Cardiac muscle cell (in vitro differentiated cells and primary cell): ENCODE measurements around the gene DNAJC18. TPM values are rescaled to one million over a fixed set of nuclear protein-coding genes. Genes with fewer than 3 reads are reported as not detected.
"Not testable (repeated sequence)": the region's sequence is repeated elsewhere in the genome, so short reads cannot be mapped to it uniquely, and the experiment has no call there.

ENCODE experiments used
- DNase-seq, 2 donors: peaks; one replicate each; pipeline versions ENCODE4 v3.0.0 to v3.0.0-alpha.2; 2010 to 2017; ENCODE audit warnings: low read depth in 1 of 2, low spot score in 1 of 2
- H3K27ac ChIP-seq: fragments of 200-600 bp; sonication (generic); 2 replicates; pipeline ENCODE4 v1.5.1; 2016
- H3K27me3 ChIP-seq: fragments of 200-600 bp; sonication (generic); 2 replicates; pipeline ENCODE4 v1.6.0; 2016; ENCODE audit warnings: control low read depth
- H3K36me3 ChIP-seq: fragments of 200-600 bp; sonication (generic); 2 replicates; pipeline ENCODE4 v1.5.1; 2016; ENCODE audit warnings: control low read depth
- H3K4me1 ChIP-seq: fragments of 200-600 bp; sonication (generic); 2 replicates; pipeline ENCODE4 v1.8.1; 2017; ENCODE audit warnings: low read depth, mild to moderate bottlenecking, mixed run types
- H3K4me3 ChIP-seq: fragments of 200-600 bp; sonication (generic); 2 replicates; pipeline ENCODE4 v1.5.1; 2016; ENCODE audit warnings: mild to moderate bottlenecking
- H3K9me3 ChIP-seq: fragments of 200-600 bp; sonication (generic); 2 replicates; pipeline ENCODE4 v1.5.1; 2017; ENCODE audit warnings: low read depth, mild to moderate bottlenecking, control low read depth
- polyA plus RNA-seq: library from polyadenylated mRNA; unstranded; fragments of >200 nt; fragmentation: Nextera tagmentation; extraction: Ambion mirVana; gene quantifications from 2 replicates; pipeline ENCODE4 v1.2.1, GENCODE V29; 2016
- total RNA-seq: library from RNA; depleted of rRNA; stranded (reverse); fragments of >200 nt; gene quantifications from 2 replicates; pipeline ENCODE4 v1.2.3, GENCODE V29; 2016
- TF ChIP-seq, protein P1 (sequence below): IDR thresholded peaks from 2 replicates; pipeline ENCODE4 v1.5.1; 2012; ENCODE audit warnings: low read depth, mild to moderate bottlenecking, low read length

The DNAJC18 gene
- 10.0 and 10.1 TPM in 2 replicates for total RNA-seq
- polyA plus RNA-seq = 17.4 and 37.2 TPM in 2 replicates

DNA sequence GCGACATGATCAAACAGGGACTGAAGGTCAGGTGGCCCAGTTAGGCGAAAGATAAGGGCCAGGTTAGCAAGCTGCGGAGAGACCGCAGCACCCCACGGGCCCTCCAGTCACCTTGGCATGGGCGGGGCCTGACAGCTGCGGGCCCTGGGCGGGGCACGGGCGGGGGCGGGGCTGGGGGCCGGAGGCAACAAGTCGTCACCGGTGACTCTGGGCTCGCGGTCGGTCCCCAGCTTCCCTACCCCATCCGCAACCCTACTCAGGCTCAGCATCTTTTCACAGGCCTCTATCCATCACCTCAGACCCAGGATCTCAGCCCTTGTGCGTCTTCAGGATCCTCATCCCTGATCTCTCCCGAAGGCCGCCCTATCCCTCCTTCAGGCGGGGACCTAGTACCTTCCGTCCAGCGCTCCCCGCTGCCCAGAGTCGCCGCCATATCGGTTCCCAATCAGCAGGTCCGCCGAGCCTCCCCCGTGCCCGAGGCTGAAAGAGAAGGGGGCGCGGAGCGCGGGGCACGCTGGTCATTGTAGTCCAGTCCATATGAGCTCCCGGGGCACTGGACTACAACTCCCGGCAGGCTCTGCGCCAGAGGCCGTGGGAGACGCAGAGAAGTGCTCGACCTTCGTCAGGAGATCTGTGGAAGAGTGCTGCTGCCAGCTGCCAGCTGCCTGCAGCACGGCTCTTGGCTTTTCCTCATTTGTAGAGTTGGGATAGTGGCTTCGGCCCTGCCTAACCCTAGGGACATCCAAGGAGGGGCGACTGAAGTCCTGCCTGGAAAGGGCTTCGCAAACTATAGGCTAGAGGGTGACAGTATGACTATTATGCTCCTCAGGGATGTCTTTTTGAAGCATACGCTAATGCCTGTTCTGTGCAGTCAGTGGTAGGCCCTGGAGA is at the start of gene DNAJC18:
Gene DNAJC18 (minus strand): TSS at position 513 of the 891 bp plus-strand sequence. CDS start 80 bp downstream, at position 433.
- Histone ChIP-seq H3K27me3 (no peaks in the 10 kb centered on the region), H3K4me3 (peak within 1 kb of the TSS; percentile 76), H3K9me3 (no peaks in the 10 kb centered on the region), H3K27ac (peak within 1 kb of the TSS; percentile 95), H3K4me1 (peaks cover 4% of the 10 kb centered on the region), H3K36me3 (peaks cover 15% of the 10 kb centered on the region)
- TF ChIP-seq, protein P1, sequence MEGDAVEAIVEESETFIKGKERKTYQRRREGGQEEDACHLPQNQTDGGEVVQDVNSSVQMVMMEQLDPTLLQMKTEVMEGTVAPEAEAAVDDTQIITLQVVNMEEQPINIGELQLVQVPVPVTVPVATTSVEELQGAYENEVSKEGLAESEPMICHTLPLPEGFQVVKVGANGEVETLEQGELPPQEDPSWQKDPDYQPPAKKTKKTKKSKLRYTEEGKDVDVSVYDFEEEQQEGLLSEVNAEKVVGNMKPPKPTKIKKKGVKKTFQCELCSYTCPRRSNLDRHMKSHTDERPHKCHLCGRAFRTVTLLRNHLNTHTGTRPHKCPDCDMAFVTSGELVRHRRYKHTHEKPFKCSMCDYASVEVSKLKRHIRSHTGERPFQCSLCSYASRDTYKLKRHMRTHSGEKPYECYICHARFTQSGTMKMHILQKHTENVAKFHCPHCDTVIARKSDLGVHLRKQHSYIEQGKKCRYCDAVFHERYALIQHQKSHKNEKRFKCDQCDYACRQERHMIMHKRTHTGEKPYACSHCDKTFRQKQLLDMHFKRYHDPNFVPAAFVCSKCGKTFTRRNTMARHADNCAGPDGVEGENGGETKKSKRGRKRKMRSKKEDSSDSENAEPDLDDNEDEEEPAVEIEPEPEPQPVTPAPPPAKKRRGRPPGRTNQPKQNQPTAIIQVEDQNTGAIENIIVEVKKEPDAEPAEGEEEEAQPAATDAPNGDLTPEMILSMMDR = no peak
- peak; percentile 93 to 96 for DNase-seq

DNA sequence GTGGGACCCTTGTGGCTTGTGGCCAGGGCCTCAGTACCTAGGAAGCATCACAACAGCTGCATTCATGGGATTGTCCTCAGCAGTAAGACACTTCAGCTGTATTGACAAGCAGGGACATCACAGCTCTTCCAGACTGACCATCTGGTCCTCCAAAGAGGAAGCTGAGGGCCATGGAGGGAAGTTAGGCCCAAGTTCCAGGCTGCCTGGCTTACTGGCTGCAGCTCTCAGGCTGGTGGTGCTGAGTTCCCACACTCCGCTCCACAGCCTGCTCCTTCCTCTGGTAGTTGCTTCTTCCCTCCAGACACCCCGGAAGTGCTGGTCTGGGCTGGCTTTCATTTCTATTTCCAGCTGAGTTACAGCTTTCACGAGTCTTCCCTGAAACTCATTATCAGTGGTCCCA is 48.9 kb upstream of the DNAJC18 start:
- Histone ChIP-seq H3K27me3 (no peaks in the 10 kb centered on the region), H3K27ac (no peak overlapping the region), H3K4me3 (no peak overlapping the region), H3K4me1 (peaks cover 16% of the 10 kb centered on the region), H3K36me3 (no peaks in the 10 kb centered on the region), H3K9me3 (no peaks in the 10 kb centered on the region)
- no peak for DNase-seq
- TF ChIP-seq, protein P1 = no peak

DNA sequence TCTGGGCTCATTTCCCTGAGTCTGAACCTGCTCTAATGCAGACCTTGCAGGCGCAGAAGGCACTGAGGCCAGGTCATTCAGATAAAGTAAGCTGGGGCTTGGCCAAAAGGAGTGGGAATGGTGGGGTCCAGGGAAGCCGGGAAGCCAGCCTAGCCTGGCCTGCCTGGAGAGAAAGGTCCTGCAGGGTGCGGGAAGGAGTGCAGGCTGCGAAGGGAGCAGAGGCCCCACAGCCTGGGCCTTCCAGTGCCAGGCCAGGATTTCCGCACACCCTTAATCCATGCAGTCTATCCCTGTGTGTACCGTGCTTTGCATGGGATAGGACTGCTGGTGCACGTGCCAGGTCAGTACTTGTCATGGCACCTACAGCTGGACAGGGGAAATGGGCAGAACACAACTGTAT is 46.9 kb upstream of the DNAJC18 start:
- no peak for DNase-seq
- TF ChIP-seq, protein P1 = no peak
- H3K9me3 ChIP-seq = no peaks in the 10 kb centered on the region
- no peaks in the 10 kb centered on the region for H3K36me3 ChIP-seq
- no peaks in the 10 kb centered on the region for H3K27me3 ChIP-seq
- no peak overlapping the region for H3K4me3 ChIP-seq
- H3K27ac ChIP-seq = peak overlapping the region; percentile 14
- peaks cover 27% of the 10 kb centered on the region for H3K4me1 ChIP-seq

DNA sequence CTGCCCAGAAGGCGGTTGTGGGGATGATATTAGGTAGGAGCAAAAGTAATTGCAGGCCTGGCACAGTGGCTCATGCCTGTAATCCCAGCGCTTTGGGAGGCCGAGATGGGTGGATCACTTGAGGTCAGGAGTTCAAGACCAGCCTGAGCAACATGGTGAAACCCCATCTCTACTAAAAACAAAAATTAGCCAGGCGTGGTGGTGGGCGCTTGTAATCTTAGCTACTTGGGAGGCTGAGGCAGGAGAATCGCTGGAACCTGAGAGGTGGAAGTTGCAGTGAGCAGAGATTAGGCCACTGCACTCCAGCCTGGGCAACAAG is 43.5 kb upstream of the DNAJC18 start:
- H3K4me1 ChIP-seq = peaks cover 46% of the 10 kb centered on the region
- peak overlapping the region; percentile 84 for H3K27ac ChIP-seq
- H3K9me3 ChIP-seq, H3K36me3 ChIP-seq, H3K4me3 ChIP-seq, H3K27me3 ChIP-seq, DNase-seq: not testable (repeated sequence)

DNA sequence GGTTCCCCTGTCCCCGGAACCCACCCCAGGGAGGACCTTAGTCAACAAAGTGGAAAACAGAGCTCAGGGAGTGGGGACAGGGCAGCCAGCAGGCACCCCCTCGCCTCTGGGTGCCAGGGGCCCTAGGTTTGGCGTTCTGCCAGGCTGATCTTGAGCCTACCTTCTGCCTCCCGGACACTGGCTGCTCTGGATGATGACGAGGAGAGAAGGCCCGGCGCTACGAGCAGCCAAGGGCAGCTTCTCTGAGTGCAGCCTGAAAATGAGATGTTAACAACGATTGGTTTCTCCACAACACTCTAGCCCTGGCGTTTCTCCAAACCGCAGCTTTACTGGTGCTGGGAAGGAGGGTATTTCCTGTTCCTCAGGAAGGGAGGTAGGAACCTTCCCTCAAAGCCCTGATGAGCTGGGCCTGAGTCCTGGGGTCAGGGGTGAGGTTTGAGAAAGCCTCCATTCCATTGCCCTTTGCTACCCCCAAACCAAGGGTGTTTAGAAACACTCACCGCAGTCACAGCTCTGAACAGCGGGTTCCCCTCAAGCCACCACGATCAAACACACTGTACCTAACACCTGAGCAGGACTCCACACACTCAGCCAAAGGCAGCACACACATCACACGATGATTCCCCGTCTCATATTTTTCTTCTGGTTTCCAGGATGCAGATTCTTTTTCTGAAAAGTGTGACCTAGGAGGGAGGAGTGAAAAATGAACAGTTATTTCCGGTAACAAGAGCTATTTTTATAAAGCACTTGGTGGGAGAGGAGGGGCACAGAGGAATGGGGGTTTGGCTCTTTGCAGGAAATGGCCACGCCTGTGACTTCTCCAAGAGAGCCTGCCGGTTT is 42.9 kb upstream of the DNAJC18 start, which contains the start of gene STING1:
Gene STING1 (minus strand): TSS at position 709 of the 840 bp plus-strand sequence. CDS start 1,054 bp downstream, outside the sequence.
- peak; percentile 48 to 99 for DNase-seq
- Histone ChIP-seq H3K4me1 (peaks cover 46% of the 10 kb centered on the region), H3K36me3 (no peaks in the 10 kb centered on the region), H3K27ac (peak within 1 kb of the TSS; percentile 84), H3K9me3 (no peaks in the 10 kb centered on the region), H3K27me3 (no peaks in the 10 kb centered on the region), H3K4me3 (peak within 1 kb of the TSS; percentile 5)
- TF ChIP-seq, protein P1 = no peak
